ENCODE results near the gene LAPTM5. TPM values are rescaled to one million over a fixed set of nuclear protein-coding genes. Genes with fewer than 3 reads are reported as not detected.
A peak's percentile ranks its signal among the peaks of the same experiment; 100 is the strongest.

The LAPTM5 gene
- total RNA-seq, 3 donors from 2014 or later: 68.3 to 97.3 (median 86.8) TPM

GRCh38 chr1:30685796-30686165, 71.8 kb downstream of the LAPTM5 start:
- Mint-ChIP-seq H3K27me3 (ENCODE audit: low read depth) (peaks cover 58% of the 10 kb centered on the region), H3K9me3 (no peaks in the 10 kb centered on the region)

GRCh38 chr1:30684881-30685795, 72.4 kb downstream of the LAPTM5 start:
- Mint-ChIP-seq H3K27me3 (ENCODE audit: low read depth) (peaks cover 61% of the 10 kb centered on the region), H3K4me3 (peak overlapping the region; percentile 47), H3K36me3 (ENCODE audit: insufficient read depth) (no peaks in the 10 kb centered on the region), H3K9me3 (no peaks in the 10 kb centered on the region), H3K4me1 (ENCODE audit: low read depth) (peaks cover 11% of the 10 kb centered on the region)
- peak; percentile 68 to 79 for ATAC-seq
- DNase-seq: peak; percentile 8

More at GRCh38 chr1:30685796-30686165, 71.8 kb downstream of the LAPTM5 start:
- ATAC-seq: no peak
- no peak overlapping the region for H3K4me3 Mint-ChIP-seq
- no peak for DNase-seq
- H3K4me1 Mint-ChIP-seq (ENCODE audit: low read depth): peaks cover 11% of the 10 kb centered on the region
- no peaks in the 10 kb centered on the region for H3K36me3 Mint-ChIP-seq (ENCODE audit: insufficient read depth)

GRCh38 chr1:30684259-30684658, 73.3 kb downstream of the LAPTM5 start:
- Mint-ChIP-seq H3K36me3 (ENCODE audit: insufficient read depth) (no peaks in the 10 kb centered on the region), H3K9me3 (no peaks in the 10 kb centered on the region), H3K4me3 (no peak overlapping the region), H3K4me1 (ENCODE audit: low read depth) (peaks cover 11% of the 10 kb centered on the region), H3K27me3 (ENCODE audit: low read depth) (peaks cover 62% of the 10 kb centered on the region)
- DNase-seq (no peak), ATAC-seq (no peak)

GRCh38 chr1:30683699-30684098, 73.9 kb downstream of the LAPTM5 start:
- Mint-ChIP-seq H3K4me1 (ENCODE audit: low read depth) (peaks cover 11% of the 10 kb centered on the region), H3K27me3 (ENCODE audit: low read depth) (peaks cover 66% of the 10 kb centered on the region), H3K9me3 (no peaks in the 10 kb centered on the region), H3K36me3 (ENCODE audit: insufficient read depth) (no peaks in the 10 kb centered on the region), H3K4me3 (no peak overlapping the region)
- ATAC-seq (no peak), DNase-seq (no peak)

Other genes with a start within 250 kb of the LAPTM5 start
- gene MATN1, start 34.2 kb downstream of the LAPTM5 start, total RNA-seq: 1 to 10 TPM; 2.0 to 2.9 (median 2.3) TPM
- 1 to 10 TPM in 1 of 3 donors, under 1 TPM in 2; 0.55 to 1.0 (median 0.68) TPM for gene SDC3, start 151.0 kb upstream of the LAPTM5 start, total RNA-seq